ENCODE measurements around the gene HK3.

HK3 gene

DNA sequence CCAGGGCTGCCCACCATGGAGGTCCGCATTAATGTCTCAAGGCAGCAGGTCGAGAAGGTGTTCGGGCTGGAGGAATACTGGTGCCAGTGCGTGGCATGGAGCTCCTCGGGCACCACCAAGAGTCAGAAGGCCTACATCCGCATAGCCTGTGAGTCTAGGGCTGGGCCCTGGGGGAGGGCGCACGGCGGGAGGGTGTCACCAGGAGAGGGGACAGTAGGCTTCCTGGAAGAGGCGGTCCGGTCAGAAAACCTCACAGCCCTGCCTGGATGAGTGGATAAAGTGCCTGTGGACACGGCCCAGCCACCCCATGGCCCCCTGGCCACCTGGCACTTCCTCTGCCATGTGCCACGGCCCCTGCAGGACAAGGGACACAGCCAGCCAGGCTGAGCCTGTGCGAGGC lies 31.0 kb downstream of the HK3 start:
- Histone ChIP-seq H3K27ac (replicated peaks; ENCODE audit: low read length) (no peak overlapping the region), H2BK12ac (ENCODE audit: low read length) (peak overlapping the region; percentile 100), H3K36me3 (replicated peaks in 1 of 2; ENCODE audit: control insufficient read depth in 2 of 2, insufficient read depth in 2 of 2, low read length in 2 of 2) (no peaks in the 10 kb centered on the region), H3K9ac (ENCODE audit: low read depth, low read length, poor library complexity) (peak overlapping the region; percentile 61), H4K91ac (ENCODE audit: low read depth, low read length, poor library complexity) (peak overlapping the region; percentile 100), H3K23ac (ENCODE audit: low read depth, low read length, poor library complexity) (peak overlapping the region; percentile 91), H3K4me3 (ENCODE audit: low read length in 2 of 2) (peak overlapping the region in 1 of 2 donors; percentile 47), H3K79me1 (ENCODE audit: low read depth, low read length) (no peaks in the 10 kb centered on the region), H2BK120ac (ENCODE audit: low read depth, low read length) (peak overlapping the region; percentile 76), H3K4me2 (ENCODE audit: insufficient read depth, low read length, poor library complexity, severe bottlenecking) (no peak overlapping the region), H3K4ac (ENCODE audit: low read length) (peak overlapping the region; percentile 46), H3K27me3 (ENCODE audit: control insufficient read depth in 3 of 3, insufficient read depth in 3 of 3, low read depth in 1 of 3, low read length in 3 of 3) (peaks cover 0 to 51% (median 0%) of the 10 kb centered on the region in 3 experiments), H2BK5ac (ENCODE audit: low read length) (peak overlapping the region; percentile 56), H3K9me3 (replicated peaks in 1 of 2; ENCODE audit: control insufficient read depth in 2 of 2, insufficient read depth in 1 of 2, low read depth in 1 of 2, low read length in 2 of 2) (no peaks in the 10 kb centered on the region), H4K8ac (ENCODE audit: low read depth, low read length) (no peak overlapping the region), H3K4me1 (ENCODE audit: control insufficient read depth in 2 of 2, insufficient read depth in 1 of 2, low read depth in 1 of 2, low read length in 2 of 2) (peaks cover 47 to 51% of the 10 kb centered on the region in 2 donors), H2AK5ac (ENCODE audit: low read depth, low read length) (peak overlapping the region; percentile 100), H2BK15ac (ENCODE audit: low read length) (peak overlapping the region; percentile 100), H3K14ac (ENCODE audit: low read length) (no peak overlapping the region), H2AFZ (ENCODE audit: low read length) (no peak overlapping the region), H3K18ac (ENCODE audit: low read length) (peak overlapping the region; percentile 99)
- no peak for DNase-seq (ENCODE audit: low spot score)
- WGBS, 2 donors (ENCODE audit: extremely low coverage in 2 of 2, insufficient read length in 2 of 2, insufficient replicate concordance in 1 of 2): no CpG with 5 or more reads among the region's 14 CpGs

- DNase-seq (ENCODE audit: low spot score): peak; percentile 94
- Histone ChIP-seq H3K9me3 (replicated peaks in 1 of 2; ENCODE audit: control insufficient read depth in 2 of 2, insufficient read depth in 1 of 2, low read depth in 1 of 2, low read length in 2 of 2) (no peaks in the 10 kb centered on the region), H3K27ac (replicated peaks; ENCODE audit: low read length) (peak overlapping the region; percentile 94), H3K14ac (ENCODE audit: low read length) (no peak overlapping the region), H2BK5ac (ENCODE audit: low read length) (peak overlapping the region; percentile 90), H3K9ac (ENCODE audit: low read depth, low read length, poor library complexity) (peak overlapping the region; percentile 73), H3K23ac (ENCODE audit: low read depth, low read length, poor library complexity) (no peak overlapping the region), H2BK12ac (ENCODE audit: low read length) (peak overlapping the region; percentile 2), H3K79me1 (ENCODE audit: low read depth, low read length) (no peaks in the 10 kb centered on the region), H3K4me3 (ENCODE audit: low read length in 2 of 2) (peak overlapping the region in 1 of 2 donors; percentile 4), H3K4me2 (ENCODE audit: insufficient read depth, low read length, poor library complexity, severe bottlenecking) (peak overlapping the region; percentile 65), H4K8ac (ENCODE audit: low read depth, low read length) (no peak overlapping the region), H2AFZ (ENCODE audit: low read length) (no peak overlapping the region), H3K36me3 (replicated peaks in 1 of 2; ENCODE audit: control insufficient read depth in 2 of 2, insufficient read depth in 2 of 2, low read length in 2 of 2) (no peaks in the 10 kb centered on the region), H2AK5ac (ENCODE audit: low read depth, low read length) (peak overlapping the region; percentile 85), H3K27me3 (ENCODE audit: control insufficient read depth in 3 of 3, insufficient read depth in 3 of 3, low read depth in 1 of 3, low read length in 3 of 3) (peaks cover 0 to 63% (median 0%) of the 10 kb centered on the region in 3 experiments), H4K91ac (ENCODE audit: low read depth, low read length, poor library complexity) (no peak overlapping the region), H3K4me1 (ENCODE audit: control insufficient read depth in 2 of 2, insufficient read depth in 1 of 2, low read depth in 1 of 2, low read length in 2 of 2) (peaks cover 56 to 64% of the 10 kb centered on the region in 2 donors), H3K4ac (ENCODE audit: low read length) (no peak overlapping the region), H2BK15ac (ENCODE audit: low read length) (peak overlapping the region; percentile 60), H3K18ac (ENCODE audit: low read length) (peak overlapping the region; percentile 87), H2BK120ac (ENCODE audit: low read depth, low read length) (peak overlapping the region; percentile 82)
- no CpG with 5 or more reads among the region's 16 CpGs for WGBS, 2 donors (ENCODE audit: extremely low coverage in 2 of 2, insufficient read length in 2 of 2, insufficient replicate concordance in 1 of 2)
Observed at GRCh38 chr5:176866707-176867310, 32.3 kb downstream of the HK3 start.

- H2AFZ ChIP-seq (ENCODE audit: low read length): no peak overlapping the region
- H2BK5ac ChIP-seq (ENCODE audit: low read length): peak overlapping the region; percentile 90
- H3K79me1 ChIP-seq (ENCODE audit: low read depth, low read length): no peaks in the 10 kb centered on the region
- H2BK12ac ChIP-seq (ENCODE audit: low read length): peak overlapping the region; percentile 2
- H3K4ac ChIP-seq (ENCODE audit: low read length): no peak overlapping the region
- no peak overlapping the region for H2BK120ac ChIP-seq (ENCODE audit: low read depth, low read length)
- no peaks in the 10 kb centered on the region for H3K36me3 ChIP-seq (replicated peaks in 1 of 2; ENCODE audit: control insufficient read depth in 2 of 2, insufficient read depth in 2 of 2, low read length in 2 of 2)
- H3K27ac ChIP-seq (replicated peaks; ENCODE audit: low read length): no peak overlapping the region
- H3K27me3 ChIP-seq (ENCODE audit: control insufficient read depth in 3 of 3, insufficient read depth in 3 of 3, low read depth in 1 of 3, low read length in 3 of 3): peaks cover 0 to 71% (median 0%) of the 10 kb centered on the region in 3 experiments
- H3K4me3 ChIP-seq (ENCODE audit: low read length in 2 of 2): no peak overlapping the region
- no peak for DNase-seq (ENCODE audit: low spot score)
- no peaks in the 10 kb centered on the region for H3K9me3 ChIP-seq (replicated peaks in 1 of 2; ENCODE audit: control insufficient read depth in 2 of 2, insufficient read depth in 1 of 2, low read depth in 1 of 2, low read length in 2 of 2)
- H4K91ac ChIP-seq (ENCODE audit: low read depth, low read length, poor library complexity): no peak overlapping the region
- H2BK15ac ChIP-seq (ENCODE audit: low read length): peak overlapping the region; percentile 17
- no peak overlapping the region for H3K14ac ChIP-seq (ENCODE audit: low read length)
- H3K4me1 ChIP-seq (ENCODE audit: control insufficient read depth in 2 of 2, insufficient read depth in 1 of 2, low read depth in 1 of 2, low read length in 2 of 2): peaks cover 56 to 64% of the 10 kb centered on the region in 2 donors
- H3K23ac ChIP-seq (ENCODE audit: low read depth, low read length, poor library complexity): peak overlapping the region; percentile 0
- WGBS, 2 donors (ENCODE audit: extremely low coverage in 2 of 2, insufficient read length in 2 of 2, insufficient replicate concordance in 1 of 2): no CpG with 5 or more reads among the region's 7 CpGs
- no peak overlapping the region for H3K9ac ChIP-seq (ENCODE audit: low read depth, low read length, poor library complexity)
- peak overlapping the region; percentile 3 for H2AK5ac ChIP-seq (ENCODE audit: low read depth, low read length)
- H4K8ac ChIP-seq (ENCODE audit: low read depth, low read length): no peak overlapping the region
- H3K18ac ChIP-seq (ENCODE audit: low read length): peak overlapping the region; percentile 57
- no peak overlapping the region for H3K4me2 ChIP-seq (ENCODE audit: insufficient read depth, low read length, poor library complexity, severe bottlenecking)
Observed at GRCh38 chr5:176865964-176866363, 33.2 kb downstream of the HK3 start.

DNA sequence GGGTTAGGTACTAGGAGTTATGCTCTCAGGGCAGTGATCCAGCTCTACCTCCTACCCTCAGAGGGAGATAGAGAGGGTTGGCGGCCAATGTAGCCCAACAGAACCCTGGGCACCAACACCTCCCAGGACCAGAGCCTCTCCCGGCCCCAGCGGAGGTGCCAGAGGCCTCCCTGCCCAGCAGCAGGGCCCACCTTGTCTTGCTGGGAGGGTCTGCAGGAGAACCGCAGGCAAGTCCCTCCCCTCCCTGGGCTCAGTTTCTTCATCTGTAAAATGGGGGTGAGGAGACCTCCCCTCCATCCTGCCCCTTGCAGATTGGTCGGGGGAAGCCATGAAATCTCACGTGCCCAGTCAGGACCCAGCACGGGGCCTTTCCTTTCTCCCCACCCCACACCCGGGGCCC lies 34.4 kb downstream of the HK3 start:
- H2BK12ac ChIP-seq (ENCODE audit: low read length): peak overlapping the region; percentile 14
- no peaks in the 10 kb centered on the region for H3K36me3 ChIP-seq (replicated peaks in 1 of 2; ENCODE audit: control insufficient read depth in 2 of 2, insufficient read depth in 2 of 2, low read length in 2 of 2)
- no peak overlapping the region for H2BK5ac ChIP-seq (ENCODE audit: low read length)
- H3K27ac ChIP-seq (replicated peaks; ENCODE audit: low read length): no peak overlapping the region
- no peak overlapping the region for H4K91ac ChIP-seq (ENCODE audit: low read depth, low read length, poor library complexity)
- peaks cover 52 to 58% of the 10 kb centered on the region in 2 donors for H3K4me1 ChIP-seq (ENCODE audit: control insufficient read depth in 2 of 2, insufficient read depth in 1 of 2, low read depth in 1 of 2, low read length in 2 of 2)
- peak overlapping the region; percentile 1 for H3K14ac ChIP-seq (ENCODE audit: low read length)
- H3K79me1 ChIP-seq (ENCODE audit: low read depth, low read length): no peaks in the 10 kb centered on the region
- WGBS, 2 donors (ENCODE audit: extremely low coverage in 2 of 2, insufficient read length in 2 of 2, insufficient replicate concordance in 1 of 2): no CpG with 5 or more reads among the region's 8 CpGs
- peak overlapping the region; percentile 0 for H3K4ac ChIP-seq (ENCODE audit: low read length)
- peak overlapping the region; percentile 94 for H3K18ac ChIP-seq (ENCODE audit: low read length)
- no peak for DNase-seq (ENCODE audit: low spot score)
- H2AK5ac ChIP-seq (ENCODE audit: low read depth, low read length): peak overlapping the region; percentile 13
- H3K9ac ChIP-seq (ENCODE audit: low read depth, low read length, poor library complexity): no peak overlapping the region
- H3K9me3 ChIP-seq (replicated peaks in 1 of 2; ENCODE audit: control insufficient read depth in 2 of 2, insufficient read depth in 1 of 2, low read depth in 1 of 2, low read length in 2 of 2): no peaks in the 10 kb centered on the region
- no peak overlapping the region for H3K4me2 ChIP-seq (ENCODE audit: insufficient read depth, low read length, poor library complexity, severe bottlenecking)
- H3K27me3 ChIP-seq (ENCODE audit: control insufficient read depth in 3 of 3, insufficient read depth in 3 of 3, low read depth in 1 of 3, low read length in 3 of 3): peaks cover 0 to 79% (median 0%) of the 10 kb centered on the region in 3 experiments
- H4K8ac ChIP-seq (ENCODE audit: low read depth, low read length): no peak overlapping the region
- peak overlapping the region; percentile 2 for H2BK120ac ChIP-seq (ENCODE audit: low read depth, low read length)
- H3K4me3 ChIP-seq (ENCODE audit: low read length in 2 of 2): no peak overlapping the region
- H2AFZ ChIP-seq (ENCODE audit: low read length): no peak overlapping the region
- no peak overlapping the region for H3K23ac ChIP-seq (ENCODE audit: low read depth, low read length, poor library complexity)
- peak overlapping the region; percentile 71 for H2BK15ac ChIP-seq (ENCODE audit: low read length)

Data from neuronal stem cell (in vitro differentiated cells).